A673 (cell line): ENCODE data around the gene CAPN5. TPM values are rescaled to one million over a fixed set of nuclear protein-coding genes. Genes with fewer than 3 reads are reported as not detected.

Experiments
- BruUV-seq: library from RNA; stranded (reverse); fragments of 400-500 nt; replicated peaks from 2 replicates; lab custom pipeline; 2021; lab: Mats Ljungman, UMichigan
- CTCF ChIA-PET: fragments of 300-600 bp; sonication (Branson Sonifier 250); formaldehyde crosslinking; loops from one replicate; lab custom pipeline; 2022; ENCODE audit warnings: antibody characterized with exemption; lab: Charles Lee
- POLR2A ChIA-PET: fragments of 300-600 bp; sonication (Branson Sonifier 250); formaldehyde crosslinking; loops from one replicate; lab custom pipeline; 2022; ENCODE audit warnings: antibody characterized with exemption; ENCODE audit not compliant: low non-redundant PET; lab: Charles Lee
- DNase-seq: peaks from one replicate; pipeline ENCODE4 v3.0.0-alpha.2; 2015; ENCODE audit warnings: low spot score
- H3K27ac ChIP-seq: fragments of 200-600 bp; sonication (generic); 2 replicates; pipeline ENCODE4 v1.5.1; 2016; ENCODE audit warnings: mixed run types, low read depth, mild to moderate bottlenecking, mixed read lengths, antibody characterized with exemption, low read length; ENCODE audit not compliant: poor library complexity, severe bottlenecking
- H3K27me3 ChIP-seq: fragments of 200-600 bp; sonication (generic); replicated peaks from 2 replicates; pipeline ENCODE4 v1.6.1; 2017; ENCODE audit warnings: mixed run types, low read depth, mild to moderate bottlenecking, mixed read lengths, antibody characterized with exemption, low read length; ENCODE audit not compliant: insufficient read depth, poor library complexity
- H3K36me3 ChIP-seq: fragments of 200-600 bp; sonication (generic); 2 replicates; pipeline ENCODE4 v1.6.1; 2016; ENCODE audit warnings: mixed run types, mild to moderate bottlenecking, mixed read lengths, antibody characterized with exemption, low read length; ENCODE audit not compliant: insufficient read depth, poor library complexity, severe bottlenecking
- H3K4me1 ChIP-seq: fragments of 200-600 bp; sonication (generic); 2 replicates; pipeline ENCODE4 v1.6.1; 2017; ENCODE audit warnings: mixed run types, mild to moderate bottlenecking, mixed read lengths, antibody characterized with exemption, low read length; ENCODE audit not compliant: insufficient read depth, poor library complexity, severe bottlenecking
- H3K4me3 ChIP-seq: fragments of 200-600 bp; sonication (generic); 2 replicates; pipeline ENCODE4 v1.5.1; 2016; ENCODE audit warnings: low read depth, mixed run types, mild to moderate bottlenecking, mixed read lengths, low read length; ENCODE audit not compliant: poor library complexity, severe bottlenecking
- H3K9me3 ChIP-seq: fragments of 200-600 bp; sonication (generic); 2 replicates; pipeline ENCODE4 v1.6.1; 2016; ENCODE audit warnings: mixed run types, low read depth, mild to moderate bottlenecking, mixed read lengths, antibody characterized with exemption, low read length; ENCODE audit not compliant: poor library complexity, severe bottlenecking
- CTCF ChIP-seq: fragments of 300-800, 200-600 bp; sonication (generic); conservative IDR thresholded peaks from 2 replicates; pipeline ENCODE4 v1.5.1; 2017; ENCODE audit warnings: low read depth, mild to moderate bottlenecking, antibody characterized with exemption, low read length, moderate library complexity, mixed read lengths
- EZH2 ChIP-seq: fragments of 200-600 bp; sonication (generic); IDR thresholded peaks from 2 replicates; pipeline ENCODE4 v1.6.1; 2017; ENCODE audit warnings: borderline replicate concordance, low read depth, mild to moderate bottlenecking, mixed read lengths, antibody characterized with exemption, low read length; ENCODE audit not compliant: poor library complexity, severe bottlenecking
- intact Hi-C: fragments of 100-400 bp; cut with micrococcal nuclease; formaldehyde crosslinking; loops from one replicate; pipeline ENCODE4 v1.10.0; 2022; ENCODE audit not compliant: unreplicated experiment
- total RNA-seq: library from RNA; stranded (reverse); gene quantifications from 2 replicates; pipeline ENCODE4 v1.2.3, GENCODE V29; 2021

Gene CAPN5
- total RNA-seq, 1 experiment from 2014 or later, result 4.3 TPM

GRCh38 chr11:77103319-77103718 is 36.5 kb downstream of the CAPN5 start:
- ChIA-PET CTCF (no interaction called here), POLR2A (no interaction called here)
- Histone ChIP-seq H3K4me3 (no peak overlapping the region), H3K27me3 (no peaks in the 10 kb centered on the region), H3K9me3 (no peaks in the 10 kb centered on the region), H3K36me3 (no peaks in the 10 kb centered on the region), H3K4me1 (peaks cover 6% of the 10 kb centered on the region), H3K27ac (no peak overlapping the region)
- DNase-seq, result no peak
- TF ChIP-seq CTCF (no peak), EZH2 (no peak)
- BruUV-seq, result no TSS peak
- intact Hi-C loops, result no loop called here

GRCh38 chr11:77104727-77105126 is 38.0 kb downstream of the CAPN5 start:
- Histone ChIP-seq H3K4me3 (no peak overlapping the region), H3K36me3 (no peaks in the 10 kb centered on the region), H3K4me1 (peaks cover 6% of the 10 kb centered on the region), H3K9me3 (no peaks in the 10 kb centered on the region), H3K27me3 (no peaks in the 10 kb centered on the region), H3K27ac (no peak overlapping the region)
- TF ChIP-seq CTCF, result no peak
- DNase-seq, result no peak
- no TSS peak for BruUV-seq
- CTCF ChIA-PET, result interaction anchor here (0.6 kb wide), 1 partner anchor 295 kb away, joined by 4 read pairs; no protein-coding TSS in a partner anchor
- POLR2A ChIA-PET, result no interaction called here
- intact Hi-C loops, result no loop called here

GRCh38 chr11:77106321-77106720 is 39.5 kb downstream of the CAPN5 start:
- intact Hi-C loops, result no loop called here
- Histone ChIP-seq H3K27me3 (no peaks in the 10 kb centered on the region), H3K4me1 (peaks cover 6% of the 10 kb centered on the region), H3K9me3 (no peaks in the 10 kb centered on the region), H3K36me3 (no peaks in the 10 kb centered on the region), H3K4me3 (no peak overlapping the region), H3K27ac (no peak overlapping the region)
- TF ChIP-seq CTCF (no peak), EZH2 (no peak)
- BruUV-seq, result no TSS peak
- ChIA-PET POLR2A (no interaction called here), CTCF (interaction anchor here (1.3 to 1.4 kb wide), 2 partner anchors 15 to 21 kb away, joined by 3 to 5 read pairs; no protein-coding TSS in a partner anchor)
- no peak for DNase-seq
